GM12891 (cell line): ENCODE results near the gene RASGEF1C.

Experiments
- PAX5 ChIP-seq: IDR thresholded peaks from 2 replicates; pipeline ENCODE4 v1.6.1; 2011; ENCODE audit warnings: low read length, moderate library complexity, mild to moderate bottlenecking; ENCODE audit not compliant: insufficient read depth, severe bottlenecking
- POLR2A ChIP-seq: IDR thresholded peaks from 2 replicates; pipeline ENCODE4 v1.6.1; 2011; ENCODE audit warnings: low read depth, low read length, control low read depth
- POLR2AphosphoS5 ChIP-seq: IDR thresholded peaks from 2 replicates; pipeline ENCODE4 v1.6.1; 2011; ENCODE audit warnings: low read depth, low read length, control low read depth
- POU2F2 ChIP-seq: IDR thresholded peaks from 2 replicates; pipeline ENCODE4 v1.6.1; 2011; ENCODE audit warnings: low read depth, mild to moderate bottlenecking, control low read depth, low read length, moderate library complexity
- SPI1 ChIP-seq: IDR thresholded peaks from 2 replicates; pipeline ENCODE4 v1.6.1; 2011; ENCODE audit warnings: low read depth, low read length, control low read depth
- TAF1 ChIP-seq: IDR thresholded peaks from 2 replicates; pipeline ENCODE4 v1.6.1; 2011; ENCODE audit warnings: low read depth, low read length, control low read depth

DNA sequence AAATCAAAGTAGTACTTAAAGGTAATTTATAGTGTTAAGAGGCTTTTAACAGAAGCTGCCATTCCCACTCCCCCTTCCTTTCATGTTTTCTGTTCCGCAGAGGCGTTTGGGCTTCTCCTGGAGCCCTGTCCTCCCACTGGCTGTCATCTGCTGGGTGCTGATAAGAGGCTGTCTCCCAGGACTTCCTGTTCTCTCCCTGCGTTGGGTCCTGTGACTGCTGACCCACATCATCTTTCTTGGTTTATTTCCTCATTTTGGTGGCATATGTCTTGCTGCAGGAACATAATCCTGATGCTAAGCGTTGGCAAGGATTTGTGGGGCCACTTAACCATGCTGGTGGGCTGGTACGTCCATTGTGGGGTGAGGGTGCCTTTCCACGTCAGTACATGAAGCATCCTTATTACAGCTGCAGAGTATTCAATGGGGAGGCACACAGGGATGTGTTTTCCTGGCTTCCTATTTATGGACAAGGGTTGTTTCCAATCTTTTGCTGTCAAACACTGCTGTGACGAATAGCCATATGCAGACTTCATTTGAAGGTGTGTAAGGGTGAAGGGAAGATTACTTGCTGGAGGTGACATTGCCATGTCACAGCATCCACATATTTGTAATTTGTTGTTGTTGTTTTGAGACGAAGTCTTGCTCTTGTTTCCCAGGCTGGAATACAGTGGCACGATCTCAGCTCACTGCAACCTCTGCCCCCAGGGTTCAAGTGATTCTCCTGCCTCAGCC is 115.2 kb downstream of the RASGEF1C start:
- TF ChIP-seq POLR2A (no peak), POLR2AphosphoS5 (no peak), TAF1 (no peak), SPI1 (no peak), PAX5 (no peak), POU2F2 (no peak)
